GM15510 (cell line): Measurements from ENCODE around the gene ACTR6.

Source experiments
- POLR2A ChIP-seq: IDR thresholded peaks from 3 replicates; pipeline ENCODE4 v1.6.1; 2011; ENCODE audit warnings: borderline replicate concordance; ENCODE audit not compliant: insufficient read length; ENCODE audit errors: extremely low read depth

Gene ACTR6

DNA sequence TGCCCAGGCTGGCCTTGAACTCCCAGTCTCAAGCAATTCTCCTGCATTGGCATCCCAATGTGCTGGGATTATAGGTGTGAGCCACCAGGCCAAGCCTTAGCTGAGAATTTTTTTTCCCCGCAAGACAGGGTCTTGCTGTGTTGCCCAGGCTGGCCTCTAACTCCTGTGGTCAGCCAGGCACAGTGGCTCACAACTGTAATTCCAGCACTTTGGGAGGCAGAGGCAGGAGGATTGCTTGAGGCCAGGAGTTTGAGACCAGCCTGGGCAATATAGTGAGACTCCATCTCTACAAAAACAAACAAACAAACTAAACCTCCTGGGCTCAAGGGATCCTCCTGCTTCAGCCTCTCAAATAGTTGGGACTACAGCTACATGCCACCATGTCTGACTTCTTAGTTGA is 39.0 kb downstream of the ACTR6 start:
- TF ChIP-seq POLR2A = no peak

DNA sequence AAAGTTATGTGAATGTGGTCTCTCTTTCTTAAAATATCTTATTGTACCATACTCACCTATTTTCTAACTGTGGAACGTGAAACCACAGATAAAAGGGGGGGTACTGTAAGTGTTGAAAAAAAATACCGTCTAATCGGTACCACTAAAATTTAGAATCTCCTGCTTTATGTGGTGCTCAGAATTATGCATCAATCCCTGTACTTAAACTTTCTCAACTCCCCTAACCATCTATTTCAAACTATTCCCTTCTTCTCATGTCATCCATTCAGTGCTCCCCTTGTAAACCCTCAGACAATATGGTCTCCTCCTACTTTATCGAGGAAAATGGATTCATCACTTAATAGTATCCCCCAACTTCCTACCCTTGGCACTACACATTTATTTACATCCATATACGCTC is 42.5 kb downstream of the ACTR6 start:
- TF ChIP-seq POLR2A = no peak

DNA sequence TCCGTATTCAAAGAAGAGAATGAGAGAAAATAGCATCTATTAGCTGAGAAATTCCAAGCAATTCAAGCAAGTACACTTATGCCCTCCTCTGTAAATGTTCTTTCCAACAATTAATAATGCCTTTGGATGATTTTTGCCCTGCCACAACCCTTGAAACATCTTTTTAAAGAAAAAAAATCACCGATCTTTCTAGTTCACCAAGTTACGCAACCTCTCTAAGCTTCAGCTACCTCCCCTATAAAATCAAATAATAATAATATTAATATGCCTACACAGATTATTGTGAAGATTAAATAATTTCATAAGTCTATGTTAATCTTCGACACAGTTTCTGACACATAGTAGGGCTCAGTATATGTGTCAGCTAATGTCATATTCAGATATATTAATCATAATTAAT is 47.1 kb downstream of the ACTR6 start:
- no peak for TF ChIP-seq POLR2A

DNA sequence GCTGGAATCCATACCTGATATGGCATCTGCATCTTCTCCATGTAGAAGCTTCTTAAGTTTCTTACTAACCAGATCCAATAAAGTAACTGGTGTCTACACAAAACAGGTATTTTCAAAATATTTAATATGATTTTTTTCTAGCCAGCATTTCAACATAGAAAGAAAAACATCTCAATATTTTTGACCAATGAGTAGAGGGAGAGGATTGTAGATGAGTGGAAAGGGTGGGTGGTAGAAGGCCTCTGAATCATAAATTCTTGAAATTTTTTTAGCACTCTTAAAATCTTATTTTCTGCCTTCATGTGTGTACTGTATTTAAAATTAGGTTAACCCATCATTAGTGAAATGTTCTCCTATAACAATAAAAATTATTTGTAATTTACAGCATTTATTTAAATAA is 48.3 kb downstream of the ACTR6 start:
- no peak for TF ChIP-seq POLR2A

- TF ChIP-seq POLR2A = no peak
Measured at GRCh38 chr12:100249941-100250340, 49.3 kb downstream of the ACTR6 start.

DNA sequence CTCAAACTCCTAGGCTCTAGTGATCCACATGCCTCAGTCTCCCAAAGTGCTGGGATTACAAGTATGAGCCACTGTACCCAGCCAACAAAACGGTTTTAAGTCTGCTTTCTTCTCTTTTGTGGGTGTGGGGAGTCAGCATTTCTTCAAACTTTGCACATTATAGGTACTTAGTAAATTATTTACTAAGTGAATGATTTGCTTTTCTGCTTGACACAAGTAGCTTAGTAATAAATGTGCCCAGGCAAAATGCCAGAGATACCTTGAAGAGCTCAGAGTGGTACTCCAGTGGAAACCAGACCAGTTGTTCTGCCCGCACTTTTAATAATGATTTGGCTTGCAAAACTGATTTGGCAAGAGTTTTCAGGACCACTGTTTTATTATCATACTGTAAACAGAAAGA is 51.3 kb downstream of the ACTR6 start:
- no peak for TF ChIP-seq POLR2A

DNA sequence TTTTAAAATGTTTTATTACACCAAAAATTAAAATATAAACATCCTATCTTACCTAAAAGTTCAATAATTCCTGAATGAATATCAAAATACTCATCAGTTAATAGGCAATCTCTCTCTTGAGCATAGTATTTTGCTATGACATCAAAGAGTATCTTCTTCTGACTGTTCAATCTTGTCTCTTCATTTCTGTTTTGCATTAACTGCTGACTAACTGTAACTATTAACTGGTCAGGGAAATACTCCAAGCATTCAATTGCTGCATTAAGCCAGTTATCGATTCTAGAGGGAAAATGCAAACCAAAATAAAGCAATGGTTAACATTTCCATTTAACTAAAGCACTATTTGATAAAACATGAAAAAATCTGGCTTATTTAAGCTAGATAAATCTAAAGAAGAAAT is 52.8 kb downstream of the ACTR6 start:
- TF ChIP-seq POLR2A = no peak

- TF ChIP-seq POLR2A = no peak
Measured at GRCh38 chr12:100254876-100255275, 54.3 kb downstream of the ACTR6 start.

GRCh38 chr12:100258127-100258526 is 57.5 kb downstream of the ACTR6 start:
- no peak for TF ChIP-seq POLR2A

- no peak for TF ChIP-seq POLR2A
Measured at GRCh38 chr12:100263131-100263530, 62.5 kb downstream of the ACTR6 start.

GRCh38 chr12:100265732-100266584 is 65.3 kb downstream of the ACTR6 start:
- no peak for TF ChIP-seq POLR2A

DNA sequence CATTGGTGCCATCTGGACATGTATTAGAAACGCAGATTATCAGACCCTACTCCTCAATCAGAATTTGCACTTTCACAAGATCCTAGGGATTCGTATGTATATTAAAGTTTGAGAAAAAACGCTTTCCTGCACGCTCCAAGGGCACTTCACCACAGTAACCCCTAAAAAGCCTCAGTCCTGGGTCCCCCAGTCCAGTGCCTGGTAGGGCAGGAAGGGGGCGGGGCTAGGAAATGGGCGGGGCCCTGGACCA is 65.9 kb downstream of the ACTR6 start:
- no peak for TF ChIP-seq POLR2A

GRCh38 chr12:100266835-100267602 is 66.4 kb downstream of the ACTR6 start, which contains the start of the genes DEPDC4 and SCYL2:
TSS of gene DEPDC4 (minus strand) at chr12:100267079. CDS start at chr12:100267076, 3 bp downstream.
TSS of gene SCYL2 (plus strand) at chr12:100267177. CDS start at chr12:100282971, 15,794 bp downstream.
- peak; percentile 53 for TF ChIP-seq POLR2A

DNA sequence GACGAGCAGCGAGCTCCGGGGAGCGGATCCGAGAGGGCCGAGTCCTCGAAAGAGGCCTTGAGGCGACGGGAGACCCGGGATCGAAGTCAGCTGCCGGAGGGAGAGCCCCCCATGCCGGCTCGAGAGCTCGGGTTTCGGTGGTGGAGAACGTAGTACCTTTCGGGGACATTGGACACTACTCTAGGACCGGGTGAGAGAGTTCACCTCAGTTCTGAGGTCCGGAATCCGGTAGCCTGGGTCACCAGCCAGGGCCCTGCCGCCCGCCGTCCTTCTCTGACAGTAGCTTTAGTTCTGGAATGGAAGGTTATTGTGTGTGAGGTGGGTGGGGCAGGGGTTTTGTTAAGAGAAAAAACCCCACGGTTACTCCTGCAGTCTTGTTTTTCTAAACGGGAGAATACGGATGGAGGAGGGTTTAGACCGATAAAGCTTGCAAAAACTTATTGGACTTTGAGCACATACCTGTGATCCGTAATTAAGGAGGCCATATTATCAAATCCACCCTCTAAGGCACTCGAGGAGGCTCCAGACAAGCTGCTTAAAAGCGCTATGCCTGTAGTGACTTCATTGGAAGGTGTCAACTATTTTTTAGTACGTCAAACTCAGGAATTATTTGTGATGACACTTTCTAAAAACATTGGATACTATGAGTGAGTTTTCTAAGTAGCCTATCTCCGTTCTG is 67.1 kb downstream of the ACTR6 start:
- no peak for TF ChIP-seq POLR2A

DNA sequence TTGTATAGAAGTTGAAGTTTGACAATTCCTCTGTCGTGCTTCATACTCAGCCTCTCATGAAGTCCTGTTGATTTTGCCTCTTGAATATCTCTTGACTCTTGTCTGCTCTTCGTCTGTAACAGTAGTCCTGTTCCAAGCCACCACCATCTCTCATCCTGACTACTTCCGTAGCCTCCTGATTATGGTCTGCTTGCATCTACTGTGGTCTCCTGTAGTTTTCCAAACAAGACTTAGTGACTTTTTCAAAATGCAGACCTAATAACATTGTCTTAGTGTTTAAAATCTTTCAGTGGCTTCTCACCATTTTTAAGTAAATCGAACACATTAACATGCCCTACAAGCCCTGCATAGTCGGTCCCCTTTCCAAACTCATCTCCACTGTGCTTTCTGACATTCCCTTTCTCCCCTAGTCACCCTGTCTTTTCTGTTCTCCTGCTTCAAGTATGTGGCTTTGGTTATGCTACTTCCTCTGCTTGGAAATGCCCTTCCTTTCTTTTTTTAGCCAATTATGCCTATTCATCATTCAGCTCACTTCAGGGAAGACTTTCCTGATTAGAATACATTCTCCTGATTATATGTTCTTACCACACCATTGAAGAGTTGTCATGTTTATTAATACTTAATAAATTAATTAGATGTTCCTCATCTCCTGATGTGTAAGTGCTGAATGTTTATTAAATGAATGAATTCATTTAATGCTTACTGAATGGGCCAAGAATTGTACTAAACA is 68.4 kb downstream of the ACTR6 start:
- TF ChIP-seq POLR2A = no peak
